GM12878 (cell line): ENCODE data around the gene GRIP2. TPM values are rescaled to one million over a fixed set of nuclear protein-coding genes. Genes with fewer than 3 reads are reported as not detected.

Source experiments
- ATAC-seq: fragments of 200-7000 bp; cut with Tn5 transposase; 3 replicates; pipeline ENCODE4 v1.9.1; 2020; ENCODE audit warnings: mild to moderate bottlenecking, moderate library complexity
- BruUV-seq: library from RNA; stranded (reverse); fragments of 400-500 nt; replicated peaks from 2 replicates; lab custom pipeline; 2021; lab: Mats Ljungman, UMichigan
- CTCF ChIA-PET: fragments of 300-600 bp; sonication (Branson Sonifier 250); formaldehyde crosslinking; extraction: SDS; loops from one replicate; lab custom pipeline; 2021; ENCODE audit warnings: inconsistent platforms; lab: Yijun Ruan, JAX
- POLR2A ChIA-PET: fragments of 350-600 bp; formaldehyde crosslinking; extraction: SDS; loops from one replicate; lab custom pipeline; 2021; ENCODE audit warnings: inconsistent platforms; lab: Charles Lee
- RAD21 ChIA-PET: fragments of 300-600 bp; sonication (Branson Sonifier 250); formaldehyde crosslinking; loops from one replicate; lab custom pipeline; 2023; ENCODE audit warnings: antibody characterized with exemption; ENCODE audit not compliant: unreplicated experiment; lab: Charles Lee
- SMC1A ChIA-PET: fragments of 300-600 bp; sonication (Branson Sonifier 250); formaldehyde crosslinking; loops from one replicate; lab custom pipeline; 2023; ENCODE audit not compliant: unreplicated experiment, uncharacterized antibody; lab: Charles Lee
- DNase-seq: peaks from one replicate; pipeline ENCODE4 v3.0.0-alpha.2; 2011; ENCODE audit warnings: low read depth, low spot score
- FAIRE-seq: peaks from 3 replicates; lab custom pipeline; 2011; peaks lifted over from hg19 to GRCh38; lab: Jason Lieb, UNC
- H2AFZ ChIP-seq: 2 replicates; pipeline ENCODE4 v1.6.0; 2011; ENCODE audit warnings: low read depth, low read length, control low read depth; ENCODE audit not compliant: control insufficient read depth
- H3K27ac ChIP-seq: 2 replicates; pipeline ENCODE4 v1.5.1; 2011; ENCODE audit warnings: control low read depth; ENCODE audit not compliant: control insufficient read depth, insufficient read depth
- H3K27me3 ChIP-seq, 2 experiments: replicated peaks in 1 of 2; 2 replicates each; pipeline versions ENCODE4 v1.6.0 to v1.6.1; 2011; ENCODE audit warnings: low read length in 1 of 2; ENCODE audit not compliant: control insufficient read depth in 2 of 2, insufficient read depth in 2 of 2
- H3K36me3 ChIP-seq, 2 experiments: 2 replicates each; pipeline ENCODE4 v1.5.1; 2011; ENCODE audit warnings: low read length in 1 of 2; ENCODE audit not compliant: control insufficient read depth in 2 of 2, insufficient read depth in 2 of 2
- H3K4me1 ChIP-seq: 2 replicates; pipeline ENCODE4 v1.6.1; 2011; ENCODE audit warnings: mild to moderate bottlenecking, low read length, moderate library complexity, mixed read lengths; ENCODE audit not compliant: control insufficient read depth, insufficient read depth
- H3K4me2 ChIP-seq: 2 replicates; pipeline ENCODE4 v1.6.0; 2011; ENCODE audit warnings: control low read depth; ENCODE audit not compliant: control insufficient read depth, insufficient read depth
- H3K4me3 ChIP-seq: fragments of 200-600 bp; sonication (generic); 2 replicates; pipeline ENCODE4 v1.5.1; 2016
- H3K79me2 ChIP-seq: 2 replicates; pipeline ENCODE4 v1.6.0; 2011; ENCODE audit warnings: low read length; ENCODE audit not compliant: control insufficient read depth, insufficient read depth
- H3K9ac ChIP-seq: 2 replicates; pipeline ENCODE4 v1.8.0; 2011; ENCODE audit warnings: low read length, control low read depth, mixed read lengths; ENCODE audit not compliant: control insufficient read depth, insufficient read depth
- H3K9me3 ChIP-seq: replicated peaks from 3 replicates; pipeline ENCODE4 v1.5.1; 2011; ENCODE audit warnings: mild to moderate bottlenecking, low read length; ENCODE audit not compliant: control insufficient read depth, insufficient read depth
- H4K20me1 ChIP-seq: 2 replicates; pipeline ENCODE4 v1.6.0; 2011; ENCODE audit not compliant: control insufficient read depth, insufficient read depth
- ASH2L ChIP-seq: fragments of 300-600, 200-600 bp; sonication (generic); IDR thresholded peaks from 2 replicates; pipeline ENCODE4 v1.6.1; 2017; ENCODE audit warnings: low read depth, mild to moderate bottlenecking, borderline replicate concordance
- CREB1 ChIP-seq: IDR thresholded peaks from 2 replicates; pipeline ENCODE4 v1.6.1; 2012; ENCODE audit warnings: low read depth, mild to moderate bottlenecking, inconsistent platforms
- JUNB ChIP-seq: IDR thresholded peaks from 2 replicates; pipeline ENCODE4 v1.6.1; 2016; ENCODE audit warnings: antibody characterized with exemption, mild to moderate bottlenecking
- KLF5 ChIP-seq: fragments of 450-650 bp; IDR thresholded peaks from 2 replicates; pipeline ENCODE4 v1.6.1; 2014; ENCODE audit warnings: mild to moderate bottlenecking; ENCODE audit not compliant: partially characterized antibody
- LARP7 ChIP-seq: fragments of 450-650 bp; IDR thresholded peaks from 2 replicates; pipeline ENCODE4 v1.6.1; 2017; ENCODE audit warnings: mild to moderate bottlenecking
- NFIC ChIP-seq: IDR thresholded peaks from 2 replicates; pipeline ENCODE4 v1.6.1; 2012; ENCODE audit warnings: low read depth, mild to moderate bottlenecking, inconsistent platforms, low read length, moderate library complexity
- RBBP5 ChIP-seq: fragments of 200-600 bp; sonication (generic); conservative IDR thresholded peaks from 2 replicates; pipeline ENCODE4 v1.6.1; 2016
- SMAD5 ChIP-seq: IDR thresholded peaks from 2 replicates; pipeline ENCODE4 v1.6.1; 2016; ENCODE audit warnings: antibody characterized with exemption, low read depth
- SP1 ChIP-seq: IDR thresholded peaks from one replicate; pipeline ENCODE4 v1.6.1; 2011; ENCODE audit warnings: low read depth, low read length
- YY1 ChIP-seq: IDR thresholded peaks from 2 replicates; pipeline ENCODE4 v1.6.1; 2011; ENCODE audit warnings: low read depth, mild to moderate bottlenecking, low read length
- ZNF384 ChIP-seq: IDR thresholded peaks from 2 replicates; pipeline ENCODE4 v1.6.1; 2012; ENCODE audit warnings: low read depth, mild to moderate bottlenecking, low read length, improper control_type of control experiment, borderline replicate concordance
- WGBS: methylation state at CpG from one replicate; pipeline ENCODE4 v1.1.6; 2016; ENCODE audit warnings: low lambda C conversion rate; ENCODE audit not compliant: insufficient replicate concordance, insufficient coverage; ENCODE audit errors: missing lambda C conversion rate; 5-methylcytosine and 5-hydroxymethylcytosine counted together
- in situ Hi-C: fragments of 300-500 bp; cut with MboI; formaldehyde crosslinking; loops from 9 replicates; pipeline ENCODE4 v1.14.3; 2018; ENCODE audit warnings: mixed read lengths
- intact Hi-C: fragments of 100-400 bp; cut with micrococcal nuclease; formaldehyde crosslinking; loops from one replicate; pipeline ENCODE4 v1.14.2; 2022; ENCODE audit not compliant: unreplicated experiment
- polyA plus RNA-seq, 11 experiments: library from polyadenylated mRNA; depleted of rRNA in 4 of 11; unstranded in 6 of 11; stranded (reverse) in 5 of 11; fragments of >200 nt; fragmentation: Nextera tagmentation in 4 of 11; fragmentation: Illumina TruSeq in 1 of 11; extraction: Ambion mirVana in 4 of 11; extraction: Trizol in 1 of 11; gene quantifications; 1 replicate in 1 of 11; 2 replicates in 10 of 11; pipeline versions ENCODE4 v1.2.1 to v1.2.3, GENCODE V29; 2011 to 2016; ENCODE audit warnings: inconsistent platforms in 2 of 11, missing spikeins in 2 of 11, low read depth in 1 of 11
- total RNA-seq, 4 experiments: library from RNA; depleted of rRNA in 3 of 4; stranded (reverse); fragments of >200 nt in 3 of 4; fragmentation: Illumina TruSeq in 1 of 4; extraction: Trizol in 1 of 4; gene quantifications; 2 replicates each; pipeline versions ENCODE4 v1.2.1 to v1.2.3, GENCODE V29; 2013 to 2021
- TF ChIP-seq, protein P1 (sequence below): fragments of 450-650 bp; IDR thresholded peaks from 2 replicates; pipeline ENCODE4 v1.6.1; 2017; ENCODE audit warnings: mild to moderate bottlenecking, moderate library complexity
- TF ChIP-seq, protein P2 (sequence below): IDR thresholded peaks from 2 replicates; pipeline ENCODE4 v1.6.1; 2012; ENCODE audit warnings: mild to moderate bottlenecking, low read depth, low read length

GRIP2 gene
- total and polyA plus RNA-seq, 10 of the 15 experiments (the other 5 are each of a cell fraction or from before 2014, with no cell fraction given): not detected

- 88% methylated on average over 8 of the region's 8 CpGs for WGBS
- BruUV-seq: no TSS peak
- H3K4me1 ChIP-seq: no peaks in the 10 kb centered on the region
- in situ Hi-C loops: no loop called here
- FAIRE-seq (no peak), DNase-seq (no peak), ATAC-seq (no peak)
- H4K20me1 ChIP-seq: no peaks in the 10 kb centered on the region
- no peaks in the 10 kb centered on the region for H3K9me3 ChIP-seq
- intact Hi-C loops: no loop called here
- no peak overlapping the region for H3K4me2 ChIP-seq
- no peak overlapping the region for H3K9ac ChIP-seq
- H3K79me2 ChIP-seq: no peaks in the 10 kb centered on the region
- ChIA-PET RAD21 (no interaction called here), POLR2A (no interaction called here), SMC1A (no interaction called here), CTCF (no interaction called here)
- TF ChIP-seq, protein P1, sequence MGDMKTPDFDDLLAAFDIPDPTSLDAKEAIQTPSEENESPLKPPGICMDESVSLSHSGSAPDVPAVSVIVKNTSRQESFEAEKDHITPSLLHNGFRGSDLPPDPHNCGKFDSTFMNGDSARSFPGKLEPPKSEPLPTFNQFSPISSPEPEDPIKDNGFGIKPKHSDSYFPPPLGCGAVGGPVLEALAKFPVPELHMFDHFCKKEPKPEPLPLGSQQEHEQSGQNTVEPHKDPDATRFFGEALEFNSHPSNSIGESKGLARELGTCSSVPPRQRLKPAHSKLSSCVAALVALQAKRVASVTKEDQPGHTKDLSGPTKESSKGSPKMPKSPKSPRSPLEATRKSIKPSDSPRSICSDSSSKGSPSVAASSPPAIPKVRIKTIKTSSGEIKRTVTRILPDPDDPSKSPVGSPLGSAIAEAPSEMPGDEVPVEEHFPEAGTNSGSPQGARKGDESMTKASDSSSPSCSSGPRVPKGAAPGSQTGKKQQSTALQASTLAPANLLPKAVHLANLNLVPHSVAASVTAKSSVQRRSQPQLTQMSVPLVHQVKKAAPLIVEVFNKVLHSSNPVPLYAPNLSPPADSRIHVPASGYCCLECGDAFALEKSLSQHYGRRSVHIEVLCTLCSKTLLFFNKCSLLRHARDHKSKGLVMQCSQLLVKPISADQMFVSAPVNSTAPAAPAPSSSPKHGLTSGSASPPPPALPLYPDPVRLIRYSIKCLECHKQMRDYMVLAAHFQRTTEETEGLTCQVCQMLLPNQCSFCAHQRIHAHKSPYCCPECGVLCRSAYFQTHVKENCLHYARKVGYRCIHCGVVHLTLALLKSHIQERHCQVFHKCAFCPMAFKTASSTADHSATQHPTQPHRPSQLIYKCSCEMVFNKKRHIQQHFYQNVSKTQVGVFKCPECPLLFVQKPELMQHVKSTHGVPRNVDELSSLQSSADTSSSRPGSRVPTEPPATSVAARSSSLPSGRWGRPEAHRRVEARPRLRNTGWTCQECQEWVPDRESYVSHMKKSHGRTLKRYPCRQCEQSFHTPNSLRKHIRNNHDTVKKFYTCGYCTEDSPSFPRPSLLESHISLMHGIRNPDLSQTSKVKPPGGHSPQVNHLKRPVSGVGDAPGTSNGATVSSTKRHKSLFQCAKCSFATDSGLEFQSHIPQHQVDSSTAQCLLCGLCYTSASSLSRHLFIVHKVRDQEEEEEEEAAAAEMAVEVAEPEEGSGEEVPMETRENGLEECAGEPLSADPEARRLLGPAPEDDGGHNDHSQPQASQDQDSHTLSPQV: no peak
- no peak for TF ChIP-seq JUNB
- TF ChIP-seq YY1: no peak
- no peak for TF ChIP-seq NFIC
- no peak for TF ChIP-seq SP1
- TF ChIP-seq SMAD5: no peak
- TF ChIP-seq ASH2L: no peak
- no peak for TF ChIP-seq ZNF384
- TF ChIP-seq RBBP5: no peak
- no peak for TF ChIP-seq LARP7
- TF ChIP-seq, protein P2, sequence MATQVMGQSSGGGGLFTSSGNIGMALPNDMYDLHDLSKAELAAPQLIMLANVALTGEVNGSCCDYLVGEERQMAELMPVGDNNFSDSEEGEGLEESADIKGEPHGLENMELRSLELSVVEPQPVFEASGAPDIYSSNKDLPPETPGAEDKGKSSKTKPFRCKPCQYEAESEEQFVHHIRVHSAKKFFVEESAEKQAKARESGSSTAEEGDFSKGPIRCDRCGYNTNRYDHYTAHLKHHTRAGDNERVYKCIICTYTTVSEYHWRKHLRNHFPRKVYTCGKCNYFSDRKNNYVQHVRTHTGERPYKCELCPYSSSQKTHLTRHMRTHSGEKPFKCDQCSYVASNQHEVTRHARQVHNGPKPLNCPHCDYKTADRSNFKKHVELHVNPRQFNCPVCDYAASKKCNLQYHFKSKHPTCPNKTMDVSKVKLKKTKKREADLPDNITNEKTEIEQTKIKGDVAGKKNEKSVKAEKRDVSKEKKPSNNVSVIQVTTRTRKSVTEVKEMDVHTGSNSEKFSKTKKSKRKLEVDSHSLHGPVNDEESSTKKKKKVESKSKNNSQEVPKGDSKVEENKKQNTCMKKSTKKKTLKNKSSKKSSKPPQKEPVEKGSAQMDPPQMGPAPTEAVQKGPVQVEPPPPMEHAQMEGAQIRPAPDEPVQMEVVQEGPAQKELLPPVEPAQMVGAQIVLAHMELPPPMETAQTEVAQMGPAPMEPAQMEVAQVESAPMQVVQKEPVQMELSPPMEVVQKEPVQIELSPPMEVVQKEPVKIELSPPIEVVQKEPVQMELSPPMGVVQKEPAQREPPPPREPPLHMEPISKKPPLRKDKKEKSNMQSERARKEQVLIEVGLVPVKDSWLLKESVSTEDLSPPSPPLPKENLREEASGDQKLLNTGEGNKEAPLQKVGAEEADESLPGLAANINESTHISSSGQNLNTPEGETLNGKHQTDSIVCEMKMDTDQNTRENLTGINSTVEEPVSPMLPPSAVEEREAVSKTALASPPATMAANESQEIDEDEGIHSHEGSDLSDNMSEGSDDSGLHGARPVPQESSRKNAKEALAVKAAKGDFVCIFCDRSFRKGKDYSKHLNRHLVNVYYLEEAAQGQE: no peak
- TF ChIP-seq KLF5: no peak
- TF ChIP-seq CREB1: no peak
- no peak overlapping the region for H2AFZ ChIP-seq
- no peak overlapping the region for H3K4me3 ChIP-seq
- no peak overlapping the region for H3K27ac ChIP-seq
- H3K27me3 ChIP-seq: no peaks in the 10 kb centered on the region
- peaks cover 5 to 16% of the 10 kb centered on the region in 2 experiments for H3K36me3 ChIP-seq
Measured at GRCh38 chr3:14480207-14481017, 59.7 kb downstream of the GRIP2 start.
